A549 (cell line): ENCODE results near the gene NHERF1. TPM values are rescaled to one million over a fixed set of nuclear protein-coding genes. Genes with fewer than 3 reads are reported as not detected.
A peak's percentile ranks its signal among the peaks of the same experiment; 100 is the strongest.

Experiments used
- ATAC-seq, 2 experiments: fragments of 200-7000 bp in 1 of 2; fragments of >200 bp in 1 of 2; cut with Nextera tagmentation in 1 of 2; cut with Tn5 transposase in 1 of 2; 3 replicates each; pipeline versions ENCODE4 v1.8.0 to v1.9.1; 2018 to 2020; ENCODE audit warnings: mild to moderate bottlenecking in 1 of 2, moderate library complexity in 1 of 2
- CTCF ChIA-PET: fragments of 300-600 bp; sonication (Branson Sonifier 250); formaldehyde crosslinking; extraction: SDS; loops from one replicate; lab custom pipeline; 2021; ENCODE audit warnings: antibody characterized with exemption, inconsistent platforms; lab: Yijun Ruan, JAX
- POLR2A ChIA-PET: fragments of 350-600 bp; formaldehyde crosslinking; extraction: SDS; loops from one replicate; lab custom pipeline; 2021; ENCODE audit warnings: antibody characterized with exemption, inconsistent platforms; lab: Yijun Ruan, JAX
- DNase-seq, 2 experiments: peaks; one replicate each; pipeline versions ENCODE4 v3.0.0 to v3.0.0-alpha.2; 2011 to 2016; ENCODE audit warnings: low read depth in 1 of 2, low spot score in 1 of 2
- FAIRE-seq: peaks from 2 replicates; lab custom pipeline; 2011; peaks lifted over from hg19 to GRCh38; lab: Jason Lieb, UNC
- H3K27ac ChIP-seq, 2 experiments: fragments of >200 bp; sonication (Bioruptor Twin); formaldehyde crosslinking; 3 replicates each; pipeline ENCODE4 v1.5.1; 2016 to 2017
- H3K4me1 ChIP-seq: fragments of >200 bp; sonication (Bioruptor Twin); formaldehyde crosslinking; 3 replicates; pipeline ENCODE4 v1.6.1; 2016
- H3K4me2 ChIP-seq: fragments of >200 bp; sonication (Bioruptor Twin); formaldehyde crosslinking; 3 replicates; pipeline ENCODE4 v1.6.1; 2016
- H3K4me3 ChIP-seq: fragments of >200 bp; sonication (Bioruptor Twin); formaldehyde crosslinking; 3 replicates; pipeline ENCODE4 v1.5.1; 2016
- H3K9me3 ChIP-seq: fragments of >200 bp; sonication (Bioruptor Twin); formaldehyde crosslinking; 3 replicates; pipeline ENCODE4 v1.6.1; 2016
- BCL3 ChIP-seq: fragments of >200 bp; sonication (Bioruptor Twin); formaldehyde crosslinking; IDR thresholded peaks from 3 replicates; pipeline ENCODE4 v1.6.1; 2016
- BHLHE40 ChIP-seq: IDR thresholded peaks from 2 replicates; pipeline ENCODE4 v1.6.1; 2012; ENCODE audit warnings: low read depth, low read length, inconsistent platforms
- CBX2 ChIP-seq: fragments of 200-600 bp; sonication (generic); IDR thresholded peaks from 2 replicates; pipeline ENCODE4 v1.6.1; 2016; ENCODE audit warnings: low read depth, mild to moderate bottlenecking, borderline replicate concordance
- CHD4 ChIP-seq: fragments of 200-600 bp; sonication (generic); IDR thresholded peaks from 2 replicates; pipeline ENCODE4 v1.6.1; 2016; ENCODE audit warnings: antibody characterized with exemption, mild to moderate bottlenecking, borderline replicate concordance
- E2F6 ChIP-seq: IDR thresholded peaks from 2 replicates; pipeline ENCODE4 v1.6.1; 2012; ENCODE audit warnings: low read depth, borderline replicate concordance
- EHMT2 ChIP-seq: fragments of 200-600 bp; sonication (generic); IDR thresholded peaks from 2 replicates; pipeline ENCODE4 v1.6.1; 2016; ENCODE audit warnings: antibody characterized with exemption, low read depth, mild to moderate bottlenecking, moderate library complexity
- ESRRA ChIP-seq: fragments of 150-350 bp; IDR thresholded peaks from 2 replicates; pipeline ENCODE4 v1.6.1; 2014; ENCODE audit warnings: mild to moderate bottlenecking, low read length, borderline replicate concordance
- FOSB ChIP-seq: fragments of 250-450 bp; sonication (Bioruptor Pico); IDR thresholded peaks from 2 replicates; pipeline ENCODE4 v1.5.0; 2020; ENCODE audit warnings: mild to moderate bottlenecking, moderate library complexity
- HMGXB4 ChIP-seq: fragments of 250-450 bp; sonication (Bioruptor Pico); IDR thresholded peaks from 2 replicates; pipeline ENCODE4 v1.5.0; 2021; ENCODE audit warnings: mild to moderate bottlenecking, moderate library complexity, borderline replicate concordance
- JUN ChIP-seq, 2 experiments: fragments of >200 bp; sonication (Bioruptor Twin); formaldehyde crosslinking; IDR thresholded peaks; 2 replicates in 1 of 2; 3 replicates in 1 of 2; pipeline ENCODE4 v1.6.1; 2016 to 2017
- KDM1A ChIP-seq: fragments of 200-600 bp; sonication (generic); IDR thresholded peaks from 2 replicates; pipeline ENCODE4 v1.6.1; 2016; ENCODE audit warnings: low read depth, mild to moderate bottlenecking
- KDM5A ChIP-seq: fragments of 200-600 bp; sonication (generic); IDR thresholded peaks from 2 replicates; pipeline ENCODE4 v1.6.1; 2016; ENCODE audit warnings: antibody characterized with exemption, mild to moderate bottlenecking
- MAFK ChIP-seq: fragments of 450-650 bp; IDR thresholded peaks from 2 replicates; pipeline ENCODE4 v1.6.1; 2014; ENCODE audit not compliant: partially characterized antibody
- MAX ChIP-seq: IDR thresholded peaks from 2 replicates; pipeline ENCODE4 v1.6.1; 2012
- NFE2L2 ChIP-seq: fragments of 150-350 bp; conservative IDR thresholded peaks from 2 replicates; pipeline ENCODE4 v1.6.1; 2014; ENCODE audit warnings: low read length
- POLR2A ChIP-seq: IDR thresholded peaks from 2 replicates; pipeline ENCODE4 v1.6.1; 2012; ENCODE audit warnings: mild to moderate bottlenecking, low read length
- RAD21 ChIP-seq, 2 experiments: fragments of >200 bp in 1 of 2; sonication (Bioruptor Twin) in 1 of 2; formaldehyde crosslinking in 1 of 2; IDR thresholded peaks in 1 of 2; conservative IDR thresholded peaks in 1 of 2; 2 replicates in 1 of 2; 3 replicates in 1 of 2; pipeline ENCODE4 v1.6.1; 2012 to 2018; ENCODE audit warnings: inconsistent platforms in 1 of 2
- RFX5 ChIP-seq: fragments of 450-650 bp; IDR thresholded peaks from 2 replicates; pipeline ENCODE4 v1.7.1; 2014; ENCODE audit warnings: antibody characterized with exemption, mild to moderate bottlenecking, moderate library complexity
- RNF2 ChIP-seq: fragments of 200-600 bp; sonication (generic); IDR thresholded peaks from 2 replicates; pipeline ENCODE4 v1.6.1; 2016; ENCODE audit warnings: low read depth, mild to moderate bottlenecking, antibody characterized with exemption, moderate library complexity, borderline replicate concordance
- TFCP2L1 ChIP-seq: fragments of 250-450 bp; sonication (Bioruptor Pico); IDR thresholded peaks from 2 replicates; pipeline ENCODE4 v1.5.0; 2021; ENCODE audit warnings: mild to moderate bottlenecking
- TP53 ChIP-seq: fragments of 250-450 bp; sonication (Bioruptor Pico); IDR thresholded peaks from 2 replicates; pipeline ENCODE4 v1.5.0; 2021; ENCODE audit warnings: mild to moderate bottlenecking, moderate library complexity
- USF2 ChIP-seq: fragments of 450-650 bp; IDR thresholded peaks from 2 replicates; pipeline ENCODE4 v1.6.1; 2014; ENCODE audit warnings: antibody characterized with exemption
- ZFP36 ChIP-seq: fragments of 450-650 bp; IDR thresholded peaks from 2 replicates; pipeline ENCODE4 v1.6.1; 2014; ENCODE audit warnings: borderline replicate concordance; ENCODE audit not compliant: partially characterized antibody
- ZSCAN20 ChIP-seq: fragments of 250-450 bp; sonication (Bioruptor Pico); IDR thresholded peaks from 2 replicates; pipeline ENCODE4 v1.8.0; 2022; ENCODE audit warnings: mild to moderate bottlenecking, moderate library complexity
- WGBS: methylation state at CpG from one replicate; pipeline ENCODE4 v1.1.6; 2017; ENCODE audit errors: missing lambda C conversion rate; 5-methylcytosine and 5-hydroxymethylcytosine counted together
- polyA plus RNA-seq, 4 experiments: library from polyadenylated mRNA; depleted of rRNA in 3 of 4; stranded (reverse); fragments of >200 nt; fragmentation: RNase III in 1 of 4; extraction: RNeasy Plus Mini Kit Qiagen cat#74134 plus additional on column Dnase treatment in 1 of 4; gene quantifications; 2 replicates in 3 of 4; 3 replicates in 1 of 4; pipeline ENCODE4 v1.2.3, GENCODE V29; 2011 to 2017

The NHERF1 gene
- polyA plus RNA-seq, 2 of the 4 experiments (the other 2 are of a cell fraction) = 41.5 to 51.5 TPM

GRCh38 chr17:74804683-74805082 is 56.3 kb downstream of the NHERF1 start:
- no peaks in the 10 kb centered on the region for H3K4me1 ChIP-seq
- CTCF ChIA-PET = interaction anchor here (0.8 to 53.6 kb wide), 8 partner anchors 10 to 52 kb away, joined by 3 to 1302 read pairs (median 3); partner anchors contain the start of genes FDXR and GRIN2C

GRCh38 chr17:74805591-74805991 is 57.2 kb downstream of the NHERF1 start:
- Histone ChIP-seq H3K4me2 (no peak overlapping the region), H3K4me1 (no peaks in the 10 kb centered on the region), H3K27ac (no peak overlapping the region), H3K4me3 (no peak overlapping the region), H3K9me3 (no peaks in the 10 kb centered on the region)
- WGBS = 80% methylated on average over 15 of the region's 15 CpGs
- ChIA-PET CTCF (interaction anchor here (0.8 to 53.6 kb wide), 7 partner anchors 11 to 51 kb away, joined by 3 to 1302 read pairs (median 3); partner anchors contain the start of genes FDXR and GRIN2C), POLR2A (no interaction called here)
- DNase-seq (no peak), FAIRE-seq (no peak), ATAC-seq (peak in 1 of 2 experiments; percentile 23; a peak in 1 of 6 replicates)
- TF ChIP-seq RNF2 (no peak), MAX (no peak), KDM1A (no peak), BHLHE40 (no peak), BCL3 (no peak), ZSCAN20 (CRISPR knock-in tag) (no peak), RFX5 (no peak), EHMT2 (no peak), FOSB (no peak), RAD21 (conservative IDR thresholded peaks at IDR 0.05 in 1 of 2, IDR thresholded peaks at IDR 0.05 in 1 of 2) (no peak), USF2 (no peak), POLR2A (no peak)

More at GRCh38 chr17:74804683-74805082, 56.3 kb downstream of the NHERF1 start:
- ATAC-seq (no peak), DNase-seq (no peak), FAIRE-seq (no peak)
- Histone ChIP-seq H3K27ac (no peak overlapping the region), H3K4me2 (no peak overlapping the region), H3K4me3 (no peak overlapping the region), H3K9me3 (no peaks in the 10 kb centered on the region)
- no peak for TF ChIP-seq JUN (IDR thresholded peaks at IDR 0.05)
- TF ChIP-seq HMGXB4 = no peak
- no peak for TF ChIP-seq ZSCAN20 (CRISPR knock-in tag)
- no peak for TF ChIP-seq KDM5A
- no peak for TF ChIP-seq CHD4
- no peak for TF ChIP-seq TP53 (CRISPR knock-in tag)
- TF ChIP-seq E2F6 = no peak
- no peak for TF ChIP-seq FOSB
- no peak for TF ChIP-seq MAFK
- TF ChIP-seq NFE2L2 = no peak
- no peak for TF ChIP-seq CBX2
- no peak for TF ChIP-seq ESRRA
- no peak for TF ChIP-seq TFCP2L1 (CRISPR knock-in tag)
- no peak for TF ChIP-seq ZFP36
- POLR2A ChIA-PET = no interaction called here
- 85% methylated on average over 7 of the region's 7 CpGs for WGBS
